GM12873 (cell line): ENCODE data around the gene ADAMTS3.

Source experiments
- CTCF ChIP-seq: IDR thresholded peaks from 2 replicates; pipeline ENCODE4 v1.5.1; 2012; ENCODE audit warnings: low read depth, mild to moderate bottlenecking, moderate library complexity, low read length, control low read depth; ENCODE audit not compliant: insufficient read depth; ENCODE audit errors: missing control alignments

ADAMTS3 gene

GRCh38 chr4:72377491-72378194 lies 191.4 kb downstream of the ADAMTS3 start:
- no peak for TF ChIP-seq CTCF

GRCh38 chr4:72376901-72377300 lies 192.1 kb downstream of the ADAMTS3 start:
- TF ChIP-seq CTCF = no peak

- TF ChIP-seq CTCF = no peak
Measured at GRCh38 chr4:72375073-72375736, 193.8 kb downstream of the ADAMTS3 start.

GRCh38 chr4:72374159-72374558 lies 194.9 kb downstream of the ADAMTS3 start:
- TF ChIP-seq CTCF = no peak

- TF ChIP-seq CTCF = no peak
Measured at GRCh38 chr4:72366601-72367000, 202.4 kb downstream of the ADAMTS3 start.

- no peak for TF ChIP-seq CTCF
Measured at GRCh38 chr4:72365981-72366380, 203.0 kb downstream of the ADAMTS3 start.

- TF ChIP-seq CTCF = no peak
Measured at GRCh38 chr4:72365016-72365415, 204.0 kb downstream of the ADAMTS3 start.
